HG03342 (cell line): Measurements from ENCODE around the gene FTSJ3.
"Not testable (repeated sequence)": the region's sequence is repeated elsewhere in the genome, so short reads cannot be mapped to it uniquely, and the experiment has no call there.

Source experiments
- ATAC-seq: cut with Tn5 transposase; IDR thresholded peaks from one replicate; pipeline ENCODE4 v1.9.1; 2021; ENCODE audit warnings: mild to moderate bottlenecking, moderate library complexity; ENCODE audit not compliant: unreplicated experiment

Gene FTSJ3

GRCh38 chr17:63843387-63843888 is 16.0 kb upstream of the FTSJ3 start:
- ATAC-seq: not testable (repeated sequence)

- ATAC-seq: peak; percentile 73
Observed at GRCh38 chr17:63842540-63843386, 15.3 kb upstream of the FTSJ3 start, which contains the start of gene SMARCD2. Gene SMARCD2 (minus strand): TSS chr17:63842685. CDS start chr17:63842674, 11 bp downstream.

GRCh38 chr17:63842173-63842539 is 14.7 kb upstream of the FTSJ3 start:
- peak; percentile 28 for ATAC-seq

- ATAC-seq: no peak
Observed at GRCh38 chr17:63841350-63842172, 14.1 kb upstream of the FTSJ3 start.

- ATAC-seq: no peak
Observed at GRCh38 chr17:63840591-63841349, 13.3 kb upstream of the FTSJ3 start.

- ATAC-seq: no peak
Observed at GRCh38 chr17:63838631-63839171, 11.2 kb upstream of the FTSJ3 start.

- no peak for ATAC-seq
Observed at GRCh38 chr17:63837962-63838600, 10.6 kb upstream of the FTSJ3 start.

GRCh38 chr17:63837480-63837879 is 10.0 kb upstream of the FTSJ3 start:
- no peak for ATAC-seq

GRCh38 chr17:63836811-63837210 is 9.3 kb upstream of the FTSJ3 start:
- no peak for ATAC-seq

GRCh38 chr17:63835167-63835720 is 7.8 kb upstream of the FTSJ3 start:
- ATAC-seq: no peak

GRCh38 chr17:63834431-63835166 is 7.1 kb upstream of the FTSJ3 start:
- ATAC-seq: peak; percentile 66

GRCh38 chr17:63833741-63834373 is 6.4 kb upstream of the FTSJ3 start:
- no peak for ATAC-seq

- ATAC-seq: no peak
Observed at GRCh38 chr17:63833026-63833740, 5.7 kb upstream of the FTSJ3 start.

GRCh38 chr17:63832455-63832854 is 5.0 kb upstream of the FTSJ3 start:
- ATAC-seq: no peak

- no peak for ATAC-seq
Observed at GRCh38 chr17:63832014-63832413, 4.6 kb upstream of the FTSJ3 start.

- no peak for ATAC-seq
Observed at GRCh38 chr17:63831505-63831904, 4.0 kb upstream of the FTSJ3 start.

- ATAC-seq: no peak
Observed at GRCh38 chr17:63830904-63831491, 3.5 kb upstream of the FTSJ3 start.

- no peak for ATAC-seq
Observed at GRCh38 chr17:63830278-63830677, 2.8 kb upstream of the FTSJ3 start.
